ENCODE measurements around the gene UPF3A. TPM values are rescaled to one million over a fixed set of nuclear protein-coding genes. Genes with fewer than 3 reads are reported as not detected.
A peak's percentile ranks its signal among the peaks of the same experiment; 100 is the strongest.

Gene UPF3A
- total and polyA plus RNA-seq, 10 of the 15 experiments (the other 5 are each of a cell fraction or from before 2014, with no cell fraction given) = 18.6 to 61.5 (median 43.3) TPM

- H3K36me3 ChIP-seq (ENCODE audit: control insufficient read depth in 2 of 2, insufficient read depth in 2 of 2, low read length in 1 of 2) = peaks cover 3 to 27% of the 10 kb centered on the region in 2 experiments
- no peak for TF ChIP-seq LARP7 (IDR thresholded peaks at IDR 0.05)
- TF ChIP-seq POLR2AphosphoS2 (IDR thresholded peaks at IDR 0.05; ENCODE audit: low read depth, low read length) = no peak
- TF ChIP-seq USF2 (IDR thresholded peaks at IDR 0.05; ENCODE audit: borderline replicate concordance, low read depth, low read length) = no peak
- no peak for TF ChIP-seq PML (IDR thresholded peaks at IDR 0.05; ENCODE audit: low read length)
- TF ChIP-seq SUPT20H (IDR thresholded peaks at IDR 0.05; ENCODE audit: borderline replicate concordance, control insufficient read depth, low read depth, low read length) = no peak
- TF ChIP-seq ZZZ3 (IDR thresholded peaks at IDR 0.05; ENCODE audit: control insufficient read depth, insufficient read length, low read depth) = no peak
- TF ChIP-seq ATF7 (IDR thresholded peaks at IDR 0.05; ENCODE audit: low read depth) = no peak
- no peak for TF ChIP-seq ZNF24 (IDR thresholded peaks at IDR 0.05)
- TF ChIP-seq SMARCA5 (IDR thresholded peaks at IDR 0.05) = no peak
- no peak for TF ChIP-seq IKZF2 (IDR thresholded peaks at IDR 0.05)
- TF ChIP-seq BHLHE40 (IDR thresholded peaks at IDR 0.05; ENCODE audit: borderline replicate concordance in 1 of 2, low read depth in 2 of 2, low read length in 1 of 2) = no peak
- no peak for TF ChIP-seq FOS (IDR thresholded peaks at IDR 0.05; ENCODE audit: borderline replicate concordance, extremely low read depth, insufficient read length)
- TF ChIP-seq NFYB (IDR thresholded peaks at IDR 0.05; ENCODE audit: insufficient read depth, low read depth, low read length) = no peak
- no peak for TF ChIP-seq MYC (IDR thresholded peaks at IDR 0.05; ENCODE audit: insufficient read depth, insufficient read length, insufficient replicate concordance, low read length, severe bottlenecking)
- FAIRE-seq (no peak), DNase-seq (ENCODE audit: low read depth, low spot score) (no peak), ATAC-seq (no peak)
- H3K27ac ChIP-seq (ENCODE audit: control insufficient read depth, insufficient read depth) = no peak overlapping the region
- no peaks in the 10 kb centered on the region for H3K27me3 ChIP-seq (replicated peaks in 1 of 2; ENCODE audit: control insufficient read depth in 2 of 2, insufficient read depth in 2 of 2, low read length in 1 of 2)
- ChIA-PET POLR2A (interaction anchor here (0.9 kb wide), 1 partner anchor 43 kb away, joined by 4 read pairs; no protein-coding TSS in a partner anchor), SMC1A (ENCODE audit: uncharacterized antibody, unreplicated experiment) (interaction anchor here (1.1 to 1.9 kb wide), 6 partner anchors 16 to 103 kb away, joined by 3 to 7 read pairs (median 4); no protein-coding TSS in a partner anchor), CTCF (interaction anchor here (0.6 to 1.6 kb wide), 6 partner anchors 10 to 105 kb away, joined by 3 to 4 read pairs (median 4); no protein-coding TSS in a partner anchor), RAD21 (ENCODE audit: unreplicated experiment) (interaction anchor here (0.7 to 1.4 kb wide), 4 partner anchors 13 to 288 kb away, joined by 3 read pairs; no protein-coding TSS in a partner anchor)
- H3K79me2 ChIP-seq (ENCODE audit: control insufficient read depth, insufficient read depth, low read length) = peaks cover 22% of the 10 kb centered on the region
- peak overlapping the region; percentile 70 for H3K9ac ChIP-seq (ENCODE audit: control insufficient read depth, insufficient read depth, low read length)
- peak overlapping the region; percentile 95 for H3K4me2 ChIP-seq (ENCODE audit: control insufficient read depth, insufficient read depth)
- intact Hi-C loops (cut with micrococcal nuclease; ENCODE audit: unreplicated experiment) (no loop called here), in situ Hi-C loops (cut with MboI) (no loop called here)
- no peak overlapping the region for H2AFZ ChIP-seq (ENCODE audit: control insufficient read depth, low read depth, low read length)
- H4K20me1 ChIP-seq (ENCODE audit: control insufficient read depth, insufficient read depth) = no peaks in the 10 kb centered on the region
- H3K4me3 ChIP-seq = peak overlapping the region; percentile 97
- H3K9me3 ChIP-seq (replicated peaks; ENCODE audit: control insufficient read depth, insufficient read depth, low read length) = no peaks in the 10 kb centered on the region
- BruUV-seq (replicated peaks) = no TSS peak
- no peaks in the 10 kb centered on the region for H3K4me1 ChIP-seq (ENCODE audit: control insufficient read depth, insufficient read depth, low read length)
- 74% methylated on average over 4 of the region's 4 CpGs for WGBS (ENCODE audit: insufficient coverage, insufficient replicate concordance, low lambda C conversion rate, missing lambda C conversion rate)
These were observed 45.2 kb upstream of the UPF3A start for GRCh38 chr13:114236227-114236626.

Data from GM12878 (cell line).